Endothelial cell of umbilical vein (primary cell): Measurements from ENCODE around the gene RDX. TPM values are rescaled to one million over a fixed set of nuclear protein-coding genes. Genes with fewer than 3 reads are reported as not detected.

ENCODE experiments used
- BruUV-seq: library from RNA; stranded (reverse); fragments of 400-500 nt; replicated peaks from 2 replicates; lab custom pipeline; 2021; lab: Mats Ljungman, UMichigan
- CTCF ChIA-PET: fragments of 300-600, 350-600 bp; sonication (Branson Sonifier 250); formaldehyde crosslinking; loops from one replicate; lab custom pipeline; 2021; ENCODE audit warnings: antibody characterized with exemption, inconsistent platforms; lab: Charles Lee
- POLR2A ChIA-PET: fragments of 300-600, 350-600 bp; sonication (Branson Sonifier 250); formaldehyde crosslinking; loops from one replicate; lab custom pipeline; 2021; ENCODE audit warnings: antibody characterized with exemption, inconsistent platforms; lab: Charles Lee
- DNase-seq: peaks from one replicate; pipeline ENCODE4 v3.0.0-alpha.2; 2011; ENCODE audit warnings: low read depth, low spot score
- FAIRE-seq: peaks from 2 replicates; lab custom pipeline; 2011; peaks lifted over from hg19 to GRCh38; lab: Jason Lieb, UNC
- H2AFZ ChIP-seq: 2 replicates; pipeline ENCODE4 v1.6.0; 2012; ENCODE audit warnings: low read depth, low read length, control low read depth, inconsistent platforms
- H3K27ac ChIP-seq: 2 replicates; pipeline ENCODE4 v1.5.1; 2011; ENCODE audit warnings: low read depth, mild to moderate bottlenecking, control low read depth, low read length, moderate library complexity; ENCODE audit not compliant: insufficient read depth
- H3K27me3 ChIP-seq, 2 experiments: 2 replicates each; pipeline versions ENCODE4 v1.6.0 to v1.6.1; 2011; ENCODE audit warnings: low read length in 2 of 2, mixed read lengths in 1 of 2; ENCODE audit not compliant: control insufficient read depth in 2 of 2, insufficient read depth in 2 of 2
- H3K36me3 ChIP-seq, 2 experiments: 2 replicates in 1 of 2; 3 replicates in 1 of 2; pipeline ENCODE4 v1.5.1; 2011; ENCODE audit warnings: low read length in 2 of 2, mild to moderate bottlenecking in 1 of 2, moderate library complexity in 1 of 2; ENCODE audit not compliant: control insufficient read depth in 2 of 2, insufficient read depth in 2 of 2; ENCODE audit errors: extremely low read depth in 1 of 2
- H3K4me1 ChIP-seq: 3 replicates; pipeline ENCODE4 v1.5.1; 2011; ENCODE audit warnings: mild to moderate bottlenecking, low read length; ENCODE audit not compliant: control insufficient read depth, insufficient read depth; ENCODE audit errors: extremely low read depth
- H3K4me2 ChIP-seq: 2 replicates; pipeline ENCODE4 v1.6.1; 2011; ENCODE audit warnings: low read length, control low read depth, mixed read lengths; ENCODE audit not compliant: insufficient read depth
- H3K4me3 ChIP-seq, 3 experiments: fragments of 200-600 bp in 1 of 3; sonication (generic), shearing (Covaris generic) in 1 of 3; replicated peaks in 1 of 3; 2 replicates each; pipeline ENCODE4 v1.5.1; 2011 to 2016; ENCODE audit warnings: control low read depth in 3 of 3, low read length in 3 of 3, mild to moderate bottlenecking in 2 of 3, inconsistent platforms in 1 of 3, low read depth in 1 of 3, moderate library complexity in 1 of 3; ENCODE audit not compliant: insufficient read depth in 1 of 3
- H3K79me2 ChIP-seq: 2 replicates; pipeline ENCODE4 v1.6.0; 2012; ENCODE audit warnings: low read length, inconsistent platforms; ENCODE audit not compliant: control insufficient read depth, insufficient read depth
- H3K9ac ChIP-seq: replicated peaks from 2 replicates; pipeline ENCODE3; 2011; ENCODE audit warnings: low read length, control low read depth; ENCODE audit not compliant: insufficient read depth; ENCODE audit errors: extremely low read depth
- H3K9me1 ChIP-seq: replicated peaks from 3 replicates; pipeline ENCODE4 v1.6.0; 2011; ENCODE audit warnings: mild to moderate bottlenecking, low read length; ENCODE audit not compliant: control insufficient read depth, insufficient read depth; ENCODE audit errors: extremely low read depth
- H3K9me3 ChIP-seq: replicated peaks from 2 replicates; pipeline ENCODE4 v1.5.1; 2012; ENCODE audit warnings: low read length, inconsistent platforms; ENCODE audit not compliant: control insufficient read depth, insufficient read depth
- H4K20me1 ChIP-seq: replicated peaks from 2 replicates; pipeline ENCODE3; 2011; ENCODE audit warnings: mild to moderate bottlenecking, low read length; ENCODE audit not compliant: control insufficient read depth, insufficient read depth; ENCODE audit errors: extremely low read depth
- FOS ChIP-seq: IDR thresholded peaks from 2 replicates; pipeline ENCODE4 v1.6.1; 2011; ENCODE audit warnings: mild to moderate bottlenecking, low read length, moderate library complexity, borderline replicate concordance; ENCODE audit not compliant: insufficient read depth
- GATA2 ChIP-seq: IDR thresholded peaks from 2 replicates; pipeline ENCODE4 v1.7.0; 2011; ENCODE audit warnings: low read depth, mild to moderate bottlenecking, moderate library complexity, mixed read lengths, low read length; ENCODE audit not compliant: insufficient read length, insufficient read depth
- JUN ChIP-seq: IDR thresholded peaks from 2 replicates; pipeline ENCODE4 v1.6.1; 2011; ENCODE audit warnings: borderline replicate concordance, low read depth; ENCODE audit not compliant: insufficient read length, insufficient read depth
- MYC ChIP-seq: IDR thresholded peaks from one replicate; pipeline ENCODE4 v1.6.1; 2011; ENCODE audit warnings: mild to moderate bottlenecking, low read depth, low read length
- dilution Hi-C: fragments of 300-500 bp; cut with MboI; formaldehyde crosslinking; loops from one replicate; pipeline ENCODE4 v1.15.0; 2019; ENCODE audit warnings: low sequenced_read_pairs; ENCODE audit not compliant: extremely low pct_ligation_motif_present
- intact Hi-C: fragments of 100-400 bp; cut with micrococcal nuclease; formaldehyde crosslinking; loops from one replicate; pipeline ENCODE4 v1.10.0; 2022
- polyA plus RNA-seq, 4 experiments: library from polyadenylated mRNA; depleted of rRNA in 3 of 4; stranded (reverse) in 3 of 4; unstranded in 1 of 4; fragments of >200 nt; gene quantifications; 2 replicates each; pipeline versions ENCODE4 v1.2.1 to v1.2.3, GENCODE V29; 2011 to 2012; ENCODE audit warnings: missing spikeins in 1 of 4
- total RNA-seq: library from RNA; stranded (reverse); gene quantifications from 2 replicates; pipeline ENCODE4 v1.2.3, GENCODE V29; 2021
- TF ChIP-seq, protein P1 (sequence below), 2 donors: IDR thresholded peaks; 1 replicate in 1 of 2; 2 replicates in 1 of 2; pipeline ENCODE4 v1.5.1; 2011; ENCODE audit warnings: low read length in 2 of 2, mild to moderate bottlenecking in 2 of 2, moderate library complexity in 2 of 2, control low read depth in 1 of 2, inconsistent platforms in 1 of 2, low read depth in 1 of 2; ENCODE audit not compliant: insufficient read depth in 1 of 2; ENCODE audit errors: extremely low read depth in 1 of 2

Gene RDX
- total and polyA plus RNA-seq, 2 donors (not counting 3 experiments of a cell fraction or from before 2014, with no cell fraction given) = 47.9 to 280 TPM

DNA sequence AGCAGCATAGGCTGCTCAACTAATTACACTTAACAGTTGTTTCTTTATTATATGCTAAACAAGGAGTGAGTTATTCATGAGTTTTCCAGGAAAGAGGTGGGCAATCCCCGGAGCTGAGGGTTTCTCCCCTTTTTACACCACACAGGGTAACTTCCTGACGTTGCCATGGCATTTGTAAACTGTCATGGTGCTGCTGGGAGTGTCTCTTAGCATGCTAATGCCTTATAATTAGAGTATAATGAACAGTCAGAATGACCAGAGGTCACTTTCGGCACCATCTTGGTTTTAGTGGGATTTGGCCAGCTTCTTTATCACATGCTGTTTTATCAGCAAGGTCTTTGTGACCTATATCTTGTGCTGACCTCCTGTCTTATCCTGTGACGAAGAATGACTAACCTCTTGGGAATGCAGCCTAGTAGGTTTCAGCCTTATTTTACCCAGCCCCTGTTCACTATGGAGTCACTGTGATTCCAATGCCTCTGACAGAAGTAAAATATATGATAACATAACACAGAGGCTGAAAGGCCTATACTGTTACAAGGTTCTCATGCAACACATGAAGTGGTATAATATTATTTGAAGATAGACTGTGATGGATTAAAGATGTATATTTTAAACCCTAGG, 41.3 kb upstream of the RDX start:
- H4K20me1 ChIP-seq = no peaks in the 10 kb centered on the region
- FAIRE-seq (peak; percentile 67), DNase-seq (peak; percentile 73)
- peak overlapping the region; percentile 34 for H3K27ac ChIP-seq
- H3K79me2 ChIP-seq = no peaks in the 10 kb centered on the region
- H3K36me3 ChIP-seq = no peaks in the 10 kb centered on the region
- no peaks in the 10 kb centered on the region for H3K9me1 ChIP-seq
- dilution Hi-C loops (no loop called here), intact Hi-C loops (loop anchor here (1.0 kb wide), 1 partner anchor 8 kb away; no protein-coding TSS in a partner anchor)
- H3K27me3 ChIP-seq = no peaks in the 10 kb centered on the region
- BruUV-seq = no TSS peak
- H3K9ac ChIP-seq = no peak overlapping the region
- H3K9me3 ChIP-seq = no peaks in the 10 kb centered on the region
- H2AFZ ChIP-seq = peak overlapping the region; percentile 10
- TF ChIP-seq FOS = peak; percentile 66
- TF ChIP-seq GATA2 = peak; percentile 76
- peak; percentile 65 for TF ChIP-seq JUN
- TF ChIP-seq MYC = no peak
- TF ChIP-seq, protein P1, sequence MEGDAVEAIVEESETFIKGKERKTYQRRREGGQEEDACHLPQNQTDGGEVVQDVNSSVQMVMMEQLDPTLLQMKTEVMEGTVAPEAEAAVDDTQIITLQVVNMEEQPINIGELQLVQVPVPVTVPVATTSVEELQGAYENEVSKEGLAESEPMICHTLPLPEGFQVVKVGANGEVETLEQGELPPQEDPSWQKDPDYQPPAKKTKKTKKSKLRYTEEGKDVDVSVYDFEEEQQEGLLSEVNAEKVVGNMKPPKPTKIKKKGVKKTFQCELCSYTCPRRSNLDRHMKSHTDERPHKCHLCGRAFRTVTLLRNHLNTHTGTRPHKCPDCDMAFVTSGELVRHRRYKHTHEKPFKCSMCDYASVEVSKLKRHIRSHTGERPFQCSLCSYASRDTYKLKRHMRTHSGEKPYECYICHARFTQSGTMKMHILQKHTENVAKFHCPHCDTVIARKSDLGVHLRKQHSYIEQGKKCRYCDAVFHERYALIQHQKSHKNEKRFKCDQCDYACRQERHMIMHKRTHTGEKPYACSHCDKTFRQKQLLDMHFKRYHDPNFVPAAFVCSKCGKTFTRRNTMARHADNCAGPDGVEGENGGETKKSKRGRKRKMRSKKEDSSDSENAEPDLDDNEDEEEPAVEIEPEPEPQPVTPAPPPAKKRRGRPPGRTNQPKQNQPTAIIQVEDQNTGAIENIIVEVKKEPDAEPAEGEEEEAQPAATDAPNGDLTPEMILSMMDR (IDR thresholded peaks at IDR 0.05; ENCODE audit: extremely low read depth in 1 of 2, insufficient read depth in 1 of 2, low read depth in 1 of 2, low read length in 2 of 2) = no peak
- ChIA-PET POLR2A (no interaction called here), CTCF (interaction anchor here (0.6 to 0.8 kb wide), 2 partner anchors 9 to 44 kb away, joined by 3 read pairs; no protein-coding TSS in a partner anchor)
- peaks cover 10% of the 10 kb centered on the region for H3K4me1 ChIP-seq
- peak overlapping the region; percentile 13 for H3K4me2 ChIP-seq
- no peak overlapping the region for H3K4me3 ChIP-seq
